GM18951 (cell line): Measurements from ENCODE around the gene ARHGEF26.

Experiments
- POLR2A ChIP-seq: IDR thresholded peaks from 4 replicates; pipeline ENCODE4 v1.6.1; 2011; ENCODE audit warnings: mild to moderate bottlenecking; ENCODE audit not compliant: insufficient read length, insufficient read depth; ENCODE audit errors: extremely low read depth
- in situ Hi-C: fragments of 300-500 bp; cut with MboI; formaldehyde crosslinking; loops from one replicate; pipeline ENCODE4 v1.12.0; 2022; ENCODE audit warnings: low sequenced_read_pairs, mixed read lengths, inconsistent platforms; ENCODE audit not compliant: unreplicated experiment

The ARHGEF26 gene

GRCh38 chr3:154156530-154156929 lies 35.3 kb downstream of the ARHGEF26 start:
- in situ Hi-C loops = no loop called here
- TF ChIP-seq POLR2A = no peak

GRCh38 chr3:154161806-154162205 lies 40.6 kb downstream of the ARHGEF26 start:
- TF ChIP-seq POLR2A = no peak
- in situ Hi-C loops = no loop called here

GRCh38 chr3:154164387-154164786 lies 43.2 kb downstream of the ARHGEF26 start:
- in situ Hi-C loops = no loop called here

GRCh38 chr3:154168998-154169795 lies 48.0 kb downstream of the ARHGEF26 start:
- TF ChIP-seq POLR2A = no peak
- in situ Hi-C loops = no loop called here

More at GRCh38 chr3:154164387-154164786, 43.2 kb downstream of the ARHGEF26 start:
- TF ChIP-seq POLR2A = no peak

- in situ Hi-C loops = no loop called here
- no peak for TF ChIP-seq POLR2A
Observed at GRCh38 chr3:154169796-154170110, 48.6 kb downstream of the ARHGEF26 start.

GRCh38 chr3:154170300-154170699 lies 49.1 kb downstream of the ARHGEF26 start:
- no peak for TF ChIP-seq POLR2A
- in situ Hi-C loops = no loop called here

- no peak for TF ChIP-seq POLR2A
- in situ Hi-C loops = no loop called here
Observed at GRCh38 chr3:154175041-154175440, 53.9 kb downstream of the ARHGEF26 start.

GRCh38 chr3:154176036-154176435 lies 54.8 kb downstream of the ARHGEF26 start:
- no peak for TF ChIP-seq POLR2A
- in situ Hi-C loops = no loop called here

GRCh38 chr3:154177406-154177805 lies 56.2 kb downstream of the ARHGEF26 start:
- no peak for TF ChIP-seq POLR2A
- in situ Hi-C loops = no loop called here

GRCh38 chr3:154178172-154178571 lies 57.0 kb downstream of the ARHGEF26 start:
- in situ Hi-C loops = no loop called here
- no peak for TF ChIP-seq POLR2A

GRCh38 chr3:154180836-154181691 lies 59.9 kb downstream of the ARHGEF26 start:
- TF ChIP-seq POLR2A = no peak
- in situ Hi-C loops = no loop called here

GRCh38 chr3:154182322-154182922 lies 61.2 kb downstream of the ARHGEF26 start:
- in situ Hi-C loops = no loop called here
- no peak for TF ChIP-seq POLR2A

GRCh38 chr3:154182975-154183374 lies 61.8 kb downstream of the ARHGEF26 start:
- in situ Hi-C loops = no loop called here
- TF ChIP-seq POLR2A = no peak
